ENCODE results near the gene UBASH3A.
"Not testable (repeated sequence)": the region's sequence is repeated elsewhere in the genome, so short reads cannot be mapped to it uniquely, and the experiment has no call there.

The UBASH3A gene

GRCh38 chr21:42467140-42467983 lies 63.7 kb downstream of the UBASH3A start:
- DNase-seq (ENCODE audit: low read depth, low spot score): peak; percentile 75

DNA sequence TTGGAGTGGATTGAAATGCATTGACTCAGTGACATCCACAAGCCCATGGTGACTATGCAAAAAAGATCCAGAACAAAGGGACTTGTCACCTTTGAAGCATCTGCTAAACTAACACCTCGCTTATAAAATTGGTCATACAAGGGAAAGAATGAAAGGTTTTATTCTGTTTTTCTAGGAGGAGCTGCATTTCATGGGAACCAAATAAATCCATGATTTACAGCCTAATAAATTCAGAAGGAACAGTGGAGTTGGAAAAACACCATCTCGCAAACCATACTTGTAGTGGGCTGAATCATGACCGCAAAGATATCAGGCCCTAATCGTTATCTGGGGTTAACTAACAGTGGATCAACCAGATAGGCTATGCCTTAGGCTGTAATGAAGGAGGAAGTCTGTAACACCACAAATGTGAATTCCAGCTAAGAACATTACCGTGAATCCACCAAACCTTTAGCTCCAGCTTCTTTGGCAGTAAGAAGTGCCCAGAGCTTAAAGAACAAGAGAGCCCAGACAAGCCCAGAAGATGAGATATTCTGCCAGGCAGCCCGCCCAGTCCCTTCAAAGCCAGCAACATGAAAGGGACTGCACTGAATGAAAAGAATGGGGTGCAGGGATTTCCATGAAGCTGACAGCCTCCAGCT lies 64.9 kb downstream of the UBASH3A start:
- no peak for DNase-seq (ENCODE audit: low read depth, low spot score)

- no peak for DNase-seq (ENCODE audit: low read depth, low spot score)
Observed at GRCh38 chr21:42469272-42469671, 65.6 kb downstream of the UBASH3A start.

DNA sequence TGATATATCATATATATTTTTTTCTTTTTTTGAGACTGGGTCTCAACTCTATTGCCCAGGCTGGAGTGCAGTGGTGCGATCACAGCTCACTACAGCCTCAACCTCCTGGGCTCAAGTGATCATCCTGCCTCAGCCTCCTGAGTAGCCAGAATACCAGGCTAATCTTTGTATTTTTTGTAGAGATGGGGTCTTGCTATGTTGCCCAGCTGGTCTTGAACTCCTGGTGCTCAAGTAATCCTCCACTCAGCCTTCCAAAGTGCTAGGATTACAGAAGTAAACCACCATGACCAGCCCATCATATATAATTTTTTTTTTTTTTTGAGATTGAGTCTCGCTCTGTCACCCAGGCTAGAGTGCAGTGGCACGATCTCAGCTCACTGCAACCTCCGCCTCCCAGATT lies 66.0 kb downstream of the UBASH3A start:
- DNase-seq (ENCODE audit: low read depth, low spot score): not testable (repeated sequence)

DNA sequence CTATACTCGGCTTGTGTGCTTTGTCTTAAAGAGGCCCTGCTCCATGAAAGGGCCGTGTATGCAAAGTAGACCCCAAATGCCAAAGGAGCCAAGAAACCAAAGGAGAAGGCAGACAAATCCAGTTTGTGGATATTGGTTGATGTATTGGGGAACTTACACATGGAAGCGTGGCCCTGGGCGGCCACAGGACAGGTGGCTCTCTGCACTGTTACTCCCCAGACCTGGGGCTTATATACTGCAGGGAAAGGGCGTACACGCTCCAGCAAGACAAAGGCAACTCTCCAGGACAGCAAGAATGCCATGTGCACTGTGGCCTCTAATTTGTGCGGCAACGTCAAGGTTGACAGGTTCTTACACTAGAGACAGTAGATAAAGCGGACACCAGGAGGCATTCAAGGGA lies 67.5 kb downstream of the UBASH3A start:
- no peak for DNase-seq (ENCODE audit: low read depth, low spot score)

GRCh38 chr21:42471716-42472330 lies 68.1 kb downstream of the UBASH3A start:
- DNase-seq (ENCODE audit: low read depth, low spot score): no peak

- no peak for DNase-seq (ENCODE audit: low read depth, low spot score)
Observed at GRCh38 chr21:42472521-42472920, 68.8 kb downstream of the UBASH3A start.

DNA sequence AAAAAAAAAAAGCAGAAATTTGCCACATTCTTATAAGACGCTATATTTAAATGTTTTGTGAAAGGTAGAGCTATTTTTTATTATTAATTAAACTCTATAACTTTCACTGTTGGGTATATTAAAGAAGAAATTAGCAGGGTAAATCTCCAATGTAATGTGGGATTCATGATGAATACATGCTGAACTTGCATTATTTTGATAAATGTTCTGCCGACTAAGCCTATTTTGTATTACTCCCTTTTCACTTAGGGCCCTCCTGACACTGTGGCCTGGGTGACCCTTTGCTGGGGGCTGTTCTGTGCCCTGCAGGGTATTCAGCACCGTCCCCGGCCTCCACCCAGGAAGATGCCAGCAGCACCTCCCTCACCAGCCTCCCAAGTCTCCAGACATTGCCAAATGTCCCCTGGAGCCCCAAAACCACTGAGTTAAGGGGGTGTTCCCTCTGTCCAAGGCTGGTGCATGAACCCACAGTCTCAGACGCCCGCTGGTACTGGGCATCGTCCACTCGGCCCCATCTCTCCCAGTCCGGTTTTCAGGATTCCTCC lies 69.9 kb downstream of the UBASH3A start:
- no peak for DNase-seq (ENCODE audit: low read depth, low spot score)

DNA sequence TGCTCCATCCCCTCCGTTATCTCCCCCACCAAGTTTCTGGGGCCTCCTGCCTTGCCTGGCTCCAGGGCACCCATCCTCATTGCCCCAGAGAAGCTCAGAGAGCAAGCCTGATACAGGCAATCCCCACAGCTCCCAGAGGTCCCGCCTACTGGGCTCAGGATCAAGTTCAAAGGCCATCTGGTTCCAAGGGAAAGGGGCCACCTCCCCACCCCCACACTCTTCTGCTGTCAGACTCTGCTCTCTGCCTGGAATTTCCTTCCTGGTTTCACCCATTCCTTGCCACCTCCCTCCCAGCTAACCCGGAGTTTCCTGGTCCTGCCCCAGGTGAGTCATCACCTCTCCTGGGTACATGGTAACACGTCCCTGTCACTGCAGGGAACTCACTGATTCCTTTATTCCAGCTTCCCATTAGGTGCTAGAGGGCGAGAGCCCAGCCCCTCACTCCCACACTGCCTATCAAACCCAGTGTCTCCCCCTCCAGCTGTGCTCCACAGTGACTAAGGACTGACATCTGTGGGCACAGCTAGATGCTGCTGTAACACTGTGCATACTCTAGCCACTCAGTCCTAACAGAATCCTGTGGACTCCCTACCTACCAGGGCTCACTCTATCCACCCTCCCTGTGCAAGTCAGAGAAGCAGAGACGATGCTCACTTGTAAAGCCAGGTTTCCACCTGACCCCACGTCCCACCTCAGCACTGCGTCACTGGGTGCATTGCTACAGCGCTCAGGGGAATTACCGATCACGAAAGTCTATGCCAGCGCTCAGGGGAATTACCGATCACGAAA lies 70.5 kb downstream of the UBASH3A start:
- DNase-seq (ENCODE audit: low read depth, low spot score): peak; percentile 46

GRCh38 chr21:42475036-42475435 lies 71.3 kb downstream of the UBASH3A start:
- no peak for DNase-seq (ENCODE audit: low read depth, low spot score)

DNA sequence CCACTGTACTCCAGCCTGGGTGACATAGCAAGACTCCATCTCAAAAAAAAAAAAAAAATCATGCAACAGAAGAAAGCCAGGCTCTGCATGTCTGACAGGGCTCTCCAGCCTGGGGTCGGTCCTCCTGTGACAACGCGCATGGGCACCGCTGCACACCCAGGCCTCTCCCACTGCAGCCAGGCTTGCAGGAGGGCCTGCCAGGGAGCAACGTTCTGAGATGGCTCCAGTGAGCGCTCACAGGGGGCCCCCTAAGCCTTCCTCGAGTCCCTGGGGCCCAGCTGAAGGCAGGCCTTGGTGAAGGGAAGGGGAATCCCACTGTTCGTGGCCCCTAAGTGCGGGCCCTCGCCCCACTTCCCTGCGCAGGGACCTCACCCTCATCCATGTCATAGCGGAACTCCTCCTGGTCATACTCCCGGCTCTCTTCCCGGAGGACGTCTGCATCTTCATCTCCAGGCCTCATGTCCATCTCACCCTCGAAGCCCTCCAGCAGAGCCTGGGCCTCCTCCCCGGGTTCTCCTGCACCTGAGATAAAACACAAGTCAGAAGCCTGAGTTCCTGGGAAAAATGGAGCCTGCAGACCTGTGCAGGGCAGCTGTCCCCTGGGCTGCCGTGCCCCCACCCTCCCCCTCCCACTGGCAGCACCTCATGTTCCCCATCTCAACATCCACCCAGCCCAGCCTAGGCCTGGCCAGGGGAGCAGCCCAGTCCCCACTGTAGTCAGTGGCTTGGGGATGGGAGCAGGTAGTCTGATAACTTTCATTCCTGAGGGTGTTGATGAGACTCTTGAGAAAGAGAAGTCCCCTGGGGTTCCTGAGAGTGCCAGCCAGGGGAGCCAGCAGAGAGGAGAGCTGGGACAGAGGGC lies 72.1 kb downstream of the UBASH3A start:
- DNase-seq (ENCODE audit: low read depth, low spot score): no peak

DNA sequence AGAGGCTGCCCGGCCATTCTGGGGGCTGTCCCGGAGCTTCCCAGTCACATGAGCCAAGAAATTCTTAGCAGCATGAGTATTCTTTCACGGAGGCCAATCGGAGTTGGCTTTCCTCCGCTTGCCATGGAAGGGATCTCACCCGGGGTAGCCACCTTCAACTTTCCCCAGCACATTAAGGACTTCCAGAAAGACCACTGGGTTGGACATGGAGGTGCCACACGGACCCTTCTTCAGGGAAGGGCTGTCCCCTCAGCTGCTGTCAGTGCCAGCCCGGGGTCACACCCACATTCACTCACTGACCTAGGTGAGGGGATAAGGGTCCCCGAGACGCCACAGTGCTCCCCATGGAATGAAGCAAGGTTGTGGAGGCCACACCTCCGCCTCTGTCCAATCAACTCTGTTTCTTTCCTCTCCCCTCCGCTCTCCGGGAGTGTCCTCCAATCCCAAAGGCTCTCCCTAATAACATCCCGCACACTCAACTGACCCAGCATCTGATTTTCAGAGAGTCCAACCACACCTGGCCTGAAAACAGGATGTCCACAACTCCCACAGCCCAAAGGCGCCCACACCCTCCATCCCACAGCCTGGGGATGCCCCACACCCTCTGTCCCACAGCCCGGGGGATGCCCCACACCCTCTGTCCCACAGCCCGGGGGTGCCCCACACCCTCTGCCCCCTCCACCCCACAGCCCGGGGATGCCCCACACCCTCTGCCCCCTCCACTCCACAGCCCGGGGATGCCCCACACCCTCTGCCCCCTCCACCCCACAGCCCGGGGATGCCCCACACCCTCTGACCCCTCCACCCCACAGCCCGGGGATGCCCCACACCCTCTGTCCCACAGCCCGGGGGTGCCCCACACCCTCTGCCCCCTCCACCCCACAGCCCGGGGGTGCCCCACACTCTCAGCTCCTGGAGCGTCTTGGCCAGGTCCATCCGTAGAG lies 73.0 kb downstream of the UBASH3A start:
- DNase-seq (ENCODE audit: low read depth, low spot score): no peak

- no peak for DNase-seq (ENCODE audit: low read depth, low spot score)
Observed at GRCh38 chr21:42478504-42478903, 74.8 kb downstream of the UBASH3A start.

DNA sequence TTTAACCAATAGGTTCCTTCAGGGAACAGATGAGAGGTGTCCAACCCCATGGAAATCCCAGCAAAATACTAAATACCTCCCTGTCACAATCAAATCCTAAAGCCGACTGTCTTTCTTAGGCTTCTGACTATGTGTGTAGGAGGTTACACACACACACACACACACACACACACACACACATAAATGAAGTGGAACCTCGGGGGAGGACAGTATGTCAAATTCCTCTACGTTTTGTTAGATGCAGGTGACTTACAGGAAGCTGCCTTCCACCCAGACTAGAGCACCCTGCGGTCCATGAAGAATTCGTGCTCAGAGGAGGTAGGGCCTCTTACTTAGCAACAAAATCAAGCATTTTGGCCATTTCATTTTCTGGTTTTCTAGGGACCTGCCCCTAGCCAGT lies 75.9 kb downstream of the UBASH3A start:
- DNase-seq (ENCODE audit: low read depth, low spot score): no peak

DNA sequence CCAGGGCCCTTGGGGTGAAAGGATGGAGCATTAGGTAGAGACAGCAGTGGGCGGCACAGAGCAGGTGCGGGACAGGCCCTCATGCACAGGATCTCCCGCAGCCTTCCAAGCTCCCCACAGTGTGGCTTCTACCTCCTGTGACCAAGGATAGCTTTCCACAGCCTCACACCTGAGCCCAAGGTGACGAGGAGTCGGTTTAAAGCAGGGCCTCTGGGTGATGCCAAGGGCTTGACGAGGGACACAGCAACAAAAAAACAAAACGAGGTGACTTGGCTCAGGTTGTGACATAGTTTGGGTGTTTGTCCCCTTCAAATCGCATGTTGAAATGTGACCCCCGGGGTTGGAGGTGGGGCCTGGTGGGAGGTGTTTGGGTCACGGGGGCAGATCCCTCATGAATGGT lies 77.0 kb downstream of the UBASH3A start:
- no peak for DNase-seq (ENCODE audit: low read depth, low spot score)

DNA sequence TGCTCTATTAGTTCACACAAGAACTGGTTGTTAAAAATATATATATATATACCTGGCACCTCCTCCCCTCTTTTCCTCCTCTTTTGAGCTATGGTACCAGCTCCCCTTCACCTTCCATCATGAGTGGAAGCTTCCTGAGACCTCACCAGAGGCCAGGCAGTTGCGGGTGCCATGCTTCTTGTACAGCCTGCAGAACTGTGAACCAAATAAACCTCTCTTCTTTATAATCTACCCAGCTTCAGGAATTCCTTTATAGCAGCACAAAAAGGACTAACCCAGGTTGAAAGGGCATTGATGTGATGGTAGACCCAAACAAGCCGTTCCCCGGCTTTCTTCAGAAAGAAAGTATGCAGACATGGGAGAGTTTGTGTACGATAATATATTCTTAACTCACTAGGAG lies 77.5 kb downstream of the UBASH3A start:
- no peak for DNase-seq (ENCODE audit: low read depth, low spot score)

GRCh38 chr21:42484966-42485365 lies 81.3 kb downstream of the UBASH3A start:
- DNase-seq (ENCODE audit: low read depth, low spot score): no peak

- DNase-seq (ENCODE audit: low read depth, low spot score): no peak
Observed at GRCh38 chr21:42486072-42486471, 82.4 kb downstream of the UBASH3A start.

DNA sequence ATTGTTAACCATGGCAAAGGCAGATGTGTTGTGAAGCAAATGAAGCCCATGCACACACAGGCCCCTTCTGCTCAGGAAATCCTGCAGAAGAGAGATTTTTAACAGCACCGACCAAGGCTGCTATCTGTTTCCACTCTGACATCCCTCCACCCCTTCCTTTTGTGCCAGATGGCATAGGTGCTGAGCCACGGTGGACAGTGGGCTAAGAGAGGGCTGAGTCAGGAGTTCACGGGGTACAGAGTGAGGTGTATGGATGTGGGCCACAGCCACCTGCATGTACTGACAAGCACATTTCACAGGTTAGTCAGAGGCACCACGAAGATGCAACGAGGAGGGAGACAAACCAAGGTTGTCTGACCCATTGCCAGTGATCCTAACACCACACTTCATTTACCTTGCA lies 82.8 kb downstream of the UBASH3A start:
- DNase-seq (ENCODE audit: low read depth, low spot score): no peak

All from ELF-1 (cell line).